C4-2B (cell line): ENCODE measurements around the gene UNKL.

Experiments used
- H3K27ac ChIP-seq: fragments of 450-650 bp; 2 replicates; pipeline ENCODE4 v1.5.1; 2017
- CTCF ChIP-seq: fragments of 450-650 bp; conservative IDR thresholded peaks from 2 replicates; pipeline ENCODE4 v1.5.1; 2017; ENCODE audit warnings: mild to moderate bottlenecking
- ZFX ChIP-seq: fragments of 450-650 bp; IDR thresholded peaks from 2 replicates; pipeline ENCODE4 v1.6.1; 2017

UNKL gene

GRCh38 chr16:1385232-1385631 is 29.3 kb downstream of the UNKL start:
- no peak overlapping the region for H3K27ac ChIP-seq
- no peak for TF ChIP-seq ZFX
- TF ChIP-seq CTCF, result no peak

DNA sequence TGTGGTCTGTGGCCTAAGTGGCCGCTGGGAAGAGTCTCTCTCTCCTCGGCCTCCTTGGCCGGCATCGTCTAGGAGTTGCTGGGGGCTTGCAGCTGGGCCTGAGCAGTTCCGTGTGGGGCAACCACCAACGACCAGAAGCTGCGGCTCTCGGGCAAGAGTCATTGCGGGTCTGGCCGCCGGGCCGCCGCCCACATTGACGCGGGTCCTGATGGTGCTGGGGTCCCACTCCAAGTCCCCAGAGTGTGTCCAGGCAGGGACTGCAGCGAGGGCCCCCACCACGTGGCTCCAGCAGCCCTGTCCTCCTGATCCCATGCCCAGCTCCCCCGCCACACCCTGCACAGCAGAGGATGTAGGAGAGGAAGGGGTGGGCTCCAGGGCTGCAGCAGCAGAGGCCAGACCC is 30.9 kb downstream of the UNKL start:
- TF ChIP-seq CTCF (no peak), ZFX (no peak)
- no peak overlapping the region for H3K27ac ChIP-seq

GRCh38 chr16:1381612-1382406 is 32.7 kb downstream of the UNKL start:
- no peak overlapping the region for H3K27ac ChIP-seq
- no peak for TF ChIP-seq ZFX

GRCh38 chr16:1380195-1380594 is 34.3 kb downstream of the UNKL start:
- peak overlapping the region; percentile 100 for H3K27ac ChIP-seq

GRCh38 chr16:1379304-1380076 is 35.0 kb downstream of the UNKL start:
- peak overlapping the region; percentile 100 for H3K27ac ChIP-seq
- peak; percentile 74; the same call in 1 of the 2 replicates for TF ChIP-seq ZFX
- no peak; the same call in 1 of the 2 replicates for TF ChIP-seq CTCF

More at GRCh38 chr16:1380195-1380594, 34.3 kb downstream of the UNKL start:
- TF ChIP-seq ZFX (no peak), CTCF (no peak)

DNA sequence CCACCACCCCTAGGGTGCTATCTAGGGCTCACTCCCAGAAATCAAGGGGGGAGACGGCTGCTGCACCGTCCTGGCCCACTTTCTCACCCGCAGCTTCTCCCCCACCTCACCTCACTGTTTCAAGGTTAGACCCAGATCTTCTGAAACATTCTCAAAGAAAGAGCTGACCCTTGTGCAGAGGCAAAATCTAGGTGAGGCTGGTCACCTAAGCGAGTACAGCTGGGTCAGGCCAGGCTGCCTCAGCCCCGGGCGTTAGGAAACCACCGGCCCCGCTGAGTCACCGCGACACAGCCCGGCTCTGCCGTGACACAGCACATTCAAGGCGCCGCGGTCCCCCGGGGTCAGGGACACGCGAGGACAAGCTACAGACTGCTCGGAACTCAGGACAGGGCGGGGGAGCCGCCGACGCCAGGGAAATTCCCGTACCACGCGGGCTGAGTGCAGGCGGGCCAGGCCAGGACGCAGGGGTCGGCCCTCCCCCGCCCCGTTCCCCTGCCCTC is 35.6 kb downstream of the UNKL start:
- H3K27ac ChIP-seq, result peak overlapping the region; percentile 100
- TF ChIP-seq CTCF (no peak), ZFX (no peak)

DNA sequence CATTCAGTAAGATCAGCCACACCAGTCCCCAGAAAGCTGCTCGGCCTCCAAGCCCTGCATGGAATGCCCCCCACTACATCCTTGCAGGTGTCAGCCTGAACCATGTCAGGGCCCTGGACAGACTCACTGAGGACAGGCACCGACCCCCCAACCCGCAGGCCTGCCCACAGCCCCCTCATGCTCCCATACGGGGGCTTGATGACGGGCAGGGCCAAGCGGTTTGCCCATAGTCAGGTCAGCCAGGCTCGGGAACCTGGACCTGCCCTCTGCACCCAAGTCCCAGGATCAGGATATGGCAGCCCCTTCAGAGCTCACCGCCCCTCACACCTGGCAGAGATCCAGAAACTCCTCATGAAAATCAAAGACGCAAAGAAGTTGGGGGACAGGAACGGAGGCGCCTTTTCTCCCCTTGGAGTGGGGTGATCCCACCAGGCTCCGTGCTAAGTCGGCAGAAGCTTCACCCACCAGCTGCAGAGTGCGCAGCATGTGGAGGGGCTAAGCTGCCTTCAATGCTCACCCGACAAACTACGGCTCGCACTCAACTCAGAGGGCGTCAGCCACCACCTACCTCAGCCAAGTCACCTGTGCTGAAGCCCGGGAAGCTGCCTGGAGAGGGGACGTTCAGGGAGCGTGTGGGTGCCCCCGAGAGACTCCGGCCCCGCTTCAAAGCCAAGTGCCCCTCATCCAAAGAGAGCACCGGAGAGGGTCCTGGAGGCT is 36.3 kb downstream of the UNKL start:
- TF ChIP-seq CTCF (no peak), ZFX (no peak)
- peak overlapping the region; percentile 100 for H3K27ac ChIP-seq
